Liver (tissue), 9 donors: Measurements from ENCODE around the gene SLC24A3. TPM values are rescaled to one million over a fixed set of nuclear protein-coding genes. Genes with fewer than 3 reads are reported as not detected.
"Not testable (repeated sequence)": the region's sequence is repeated elsewhere in the genome, so short reads cannot be mapped to it uniquely, and the experiment has no call there.

Experiments
- DNase-seq: peaks from one replicate; pipeline ENCODE4 v3.0.0-alpha.2; 2017; ENCODE audit warnings: low spot score
- H3K27ac ChIP-seq, 2 donors: one replicate each; pipeline ENCODE4 v1.7.0; 2013; ENCODE audit warnings: inconsistent platforms in 2 of 2, low read length in 2 of 2, control low read depth in 1 of 2, low read depth in 1 of 2, mild to moderate bottlenecking in 1 of 2
- H3K27me3 ChIP-seq, 4 donors: one replicate each; pipeline versions ENCODE4 v1.6.1 to v1.7.0; 2013; ENCODE audit warnings: low read length in 3 of 4, inconsistent platforms in 1 of 4, mild to moderate bottlenecking in 1 of 4, moderate library complexity in 1 of 4; ENCODE audit not compliant: control insufficient read depth in 4 of 4, insufficient read depth in 4 of 4
- H3K36me3 ChIP-seq, 4 donors: one replicate each; pipeline versions ENCODE4 v1.6.1 to v1.7.0; 2013; ENCODE audit warnings: low read length in 3 of 4, mild to moderate bottlenecking in 3 of 4, low read depth in 1 of 4, moderate library complexity in 1 of 4; ENCODE audit not compliant: control insufficient read depth in 4 of 4, insufficient read depth in 3 of 4
- H3K4me1 ChIP-seq, 4 donors: one replicate each; pipeline versions ENCODE4 v1.6.1 to v1.7.0; 2013; ENCODE audit warnings: low read length in 3 of 4, mild to moderate bottlenecking in 3 of 4, moderate library complexity in 1 of 4; ENCODE audit not compliant: control insufficient read depth in 4 of 4, insufficient read depth in 4 of 4
- H3K4me3 ChIP-seq, 3 donors: one replicate each; pipeline versions ENCODE4 v1.6.1 to v1.7.0; 2013; ENCODE audit warnings: low read length in 3 of 3, control low read depth in 1 of 3, low read depth in 1 of 3, mild to moderate bottlenecking in 1 of 3
- H3K9ac ChIP-seq, 2 donors: one replicate each; pipeline ENCODE4 v1.7.0; 2013; ENCODE audit warnings: low read length in 2 of 2, mild to moderate bottlenecking in 2 of 2, moderate library complexity in 2 of 2, control low read depth in 1 of 2, low read depth in 1 of 2
- H3K9me3 ChIP-seq, 4 donors: one replicate each; pipeline versions ENCODE4 v1.6.1 to v1.7.0; 2013; ENCODE audit warnings: low read length in 3 of 4; ENCODE audit not compliant: control insufficient read depth in 4 of 4
- EGR1 ChIP-seq, 2 donors: IDR thresholded peaks; 2 replicates each; pipeline ENCODE4 v1.6.1; 2016 to 2018; ENCODE audit warnings: antibody characterized with exemption in 2 of 2, low read depth in 2 of 2
- FOXA1 ChIP-seq: IDR thresholded peaks from 2 replicates; pipeline ENCODE4 v1.6.1; 2016; ENCODE audit warnings: antibody characterized with exemption
- FOXA2 ChIP-seq: IDR thresholded peaks from 2 replicates; pipeline ENCODE4 v1.6.1; 2016; ENCODE audit warnings: antibody characterized with exemption
- GABPA ChIP-seq, 2 donors: IDR thresholded peaks in 1 of 2; conservative IDR thresholded peaks in 1 of 2; 2 replicates each; pipeline ENCODE4 v1.6.1; 2016; ENCODE audit warnings: antibody characterized with exemption in 2 of 2, mild to moderate bottlenecking in 1 of 2, moderate library complexity in 1 of 2
- HNF4A ChIP-seq, 2 donors: conservative IDR thresholded peaks; 2 replicates each; pipeline ENCODE4 v1.6.1; 2016; ENCODE audit warnings: antibody characterized with exemption in 2 of 2, mild to moderate bottlenecking in 2 of 2
- HNF4G ChIP-seq: IDR thresholded peaks from 2 replicates; pipeline ENCODE4 v1.6.1; 2016; ENCODE audit warnings: antibody characterized with exemption
- MAX ChIP-seq: IDR thresholded peaks from 2 replicates; pipeline ENCODE4 v1.6.1; 2016; ENCODE audit warnings: antibody characterized with exemption
- RAD21 ChIP-seq, 2 donors: IDR thresholded peaks; 2 replicates each; pipeline ENCODE4 v1.6.1; 2016; ENCODE audit warnings: antibody characterized with exemption in 2 of 2, mild to moderate bottlenecking in 2 of 2
- RXRA ChIP-seq, 2 donors: IDR thresholded peaks; 2 replicates each; pipeline ENCODE4 v1.6.1; 2017 to 2018; ENCODE audit warnings: antibody characterized with exemption in 2 of 2, mild to moderate bottlenecking in 1 of 2
- SP1 ChIP-seq: IDR thresholded peaks from 2 replicates; pipeline ENCODE4 v1.6.1; 2018; ENCODE audit warnings: antibody characterized with exemption, mild to moderate bottlenecking
- YY1 ChIP-seq: IDR thresholded peaks from 2 replicates; pipeline ENCODE4 v1.6.1; 2016; ENCODE audit warnings: antibody characterized with exemption, mild to moderate bottlenecking
- ZBTB33 ChIP-seq: IDR thresholded peaks from 2 replicates; pipeline ENCODE4 v1.6.1; 2016; ENCODE audit warnings: antibody characterized with exemption
- WGBS: extraction: QIAGEN DNeasy Blood & Tissue Kit; methylation state at CpG from one replicate; pipeline ENCODE4 v1.1.7; 2013; 5-methylcytosine and 5-hydroxymethylcytosine counted together
- polyA plus RNA-seq, 2 donors: library from polyadenylated mRNA; stranded (reverse) in 1 of 2; unstranded in 1 of 2; fragments of 200-250 nt in 1 of 2; fragments of >200 nt in 1 of 2; fragmentation: Nextera tagmentation in 1 of 2; extraction: Ambion mirVana in 1 of 2; gene quantifications; one replicate each; pipeline versions ENCODE4 v1.2.1 to v1.2.3, GENCODE V29; 2013 to 2015
- total RNA-seq, 2 donors: library from RNA; depleted of rRNA; stranded (reverse); fragments of >200 nt; gene quantifications; one replicate each; pipeline ENCODE4 v1.2.3, GENCODE V29; 2014
- TF ChIP-seq, protein P1 (sequence below): IDR thresholded peaks from 2 replicates; pipeline ENCODE4 v1.6.1; 2016; ENCODE audit warnings: antibody characterized with exemption
- TF ChIP-seq, protein P2 (sequence below): IDR thresholded peaks from 2 replicates; pipeline ENCODE4 v1.6.1; 2016; ENCODE audit warnings: antibody characterized with exemption, mild to moderate bottlenecking
- donor health status: healthy.
- donor health status: healthy.
- donor health status: healthy.
- donor health status: healthy.
- donor health status: healthy.

Gene SLC24A3
- total and polyA plus RNA-seq, 4 donors = 0.28 to 1.8 (median 0.46) TPM

DNA sequence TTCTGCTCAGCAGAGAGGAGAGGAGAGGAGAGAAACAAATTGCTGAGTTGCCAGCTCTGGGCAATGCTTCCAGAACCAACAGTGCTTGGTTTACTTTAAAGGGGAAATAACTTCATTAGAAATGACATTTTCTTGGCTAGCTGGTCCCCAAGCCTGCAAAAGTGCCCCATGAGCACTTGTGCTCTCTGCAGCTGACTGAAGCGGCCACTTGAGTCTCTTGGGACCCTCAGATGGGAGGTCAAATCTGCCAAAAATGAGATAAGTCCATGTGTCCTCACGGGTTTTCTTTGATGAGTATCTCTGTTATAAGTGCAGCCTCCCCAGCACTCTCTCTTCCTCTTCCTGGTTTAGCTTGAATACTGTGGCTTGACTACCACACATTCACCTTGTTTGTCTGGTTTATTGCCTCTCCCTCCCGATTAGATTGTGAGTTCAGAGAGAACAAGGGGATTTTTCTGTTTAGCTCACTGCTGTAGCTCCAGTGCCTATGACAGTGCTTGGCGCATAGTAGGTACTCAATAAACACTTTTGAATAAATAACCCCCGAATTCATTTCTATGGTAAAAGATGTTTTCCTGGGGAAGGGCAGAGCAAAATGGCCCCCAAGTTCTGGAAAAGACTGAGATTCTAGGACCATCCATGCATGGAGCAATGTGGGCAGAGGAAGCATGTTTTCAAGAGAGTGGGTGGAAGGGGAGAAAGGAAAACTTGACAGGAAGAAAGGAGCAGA lies 538.6 kb downstream of the SLC24A3 start:
- H3K4me3 ChIP-seq = no peak overlapping the region
- no peak overlapping the region for H3K9ac ChIP-seq
- DNase-seq = no peak

DNA sequence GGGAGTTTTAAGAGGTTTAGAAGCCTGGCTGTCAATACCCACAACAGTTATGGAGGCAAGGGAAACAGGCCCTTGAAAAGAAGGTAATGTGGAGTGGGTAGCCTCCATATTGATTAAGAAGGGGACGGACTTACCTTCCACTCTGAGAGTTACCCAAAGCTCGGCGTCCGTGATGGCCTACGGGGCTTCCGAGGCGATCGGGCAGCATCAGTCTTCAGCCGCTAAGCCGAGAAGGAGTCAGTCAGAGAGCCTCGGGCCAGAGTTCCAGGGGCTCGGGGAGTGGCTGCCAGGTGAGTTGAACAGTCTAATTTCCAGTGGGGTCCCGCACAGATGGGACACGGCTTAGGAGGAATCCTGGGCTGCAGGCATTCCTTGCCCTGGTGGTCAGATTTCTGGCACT lies 541.8 kb downstream of the SLC24A3 start:
- WGBS = 90% methylated on average over 14 of the region's 14 CpGs
- H3K4me3 ChIP-seq, H3K9ac ChIP-seq, H3K27me3 ChIP-seq, DNase-seq, H3K27ac ChIP-seq, H3K36me3 ChIP-seq, H3K9me3 ChIP-seq: not testable (repeated sequence)
- peaks cover 0 to 17% (median 7%) of the 10 kb centered on the region in 4 donors for H3K4me1 ChIP-seq

More for the DNA sequence above, 538.6 kb downstream of the SLC24A3 start:
- WGBS = 67% methylated on average over 5 of the region's 5 CpGs
- no peak for TF ChIP-seq RXRA (IDR thresholded peaks at IDR 0.05)
- TF ChIP-seq MAX = no peak
- no peak for TF ChIP-seq FOXA1
- TF ChIP-seq RAD21 (IDR thresholded peaks at IDR 0.05) = no peak
- TF ChIP-seq EGR1 (IDR thresholded peaks at IDR 0.05; ENCODE audit: low read depth in 2 of 2) = no peak
- Histone ChIP-seq H3K27me3 (no peaks in the 10 kb centered on the region), H3K9me3 (no peaks in the 10 kb centered on the region), H3K4me1 (no peaks in the 10 kb centered on the region), H3K27ac (no peak overlapping the region), H3K36me3 (no peaks in the 10 kb centered on the region)

- TF ChIP-seq GABPA (IDR thresholded peaks at IDR 0.05 in 1 of 2, conservative IDR thresholded peaks at IDR 0.05 in 1 of 2) = no peak
- TF ChIP-seq RAD21 (IDR thresholded peaks at IDR 0.05) = peak in 1 of 2 donors; percentile 10
- Histone ChIP-seq H3K9ac (peak overlapping the region; percentile 57 to 73), H3K4me3 (peak overlapping the region; percentile 65 to 85 (median 83)), H3K27ac (peak overlapping the region; percentile 93 to 94), H3K4me1 (peaks cover 5 to 33% (median 16%) of the 10 kb centered on the region in 4 donors), H3K9me3 (no peaks in the 10 kb centered on the region), H3K36me3 (no peaks in the 10 kb centered on the region), H3K27me3 (no peaks in the 10 kb centered on the region)
- 17% methylated on average over 22 of the region's 22 CpGs for WGBS
- DNase-seq = no peak
These were observed 544.5 kb downstream of the SLC24A3 start for GRCh38 chr20:19756761-19757486.

DNA sequence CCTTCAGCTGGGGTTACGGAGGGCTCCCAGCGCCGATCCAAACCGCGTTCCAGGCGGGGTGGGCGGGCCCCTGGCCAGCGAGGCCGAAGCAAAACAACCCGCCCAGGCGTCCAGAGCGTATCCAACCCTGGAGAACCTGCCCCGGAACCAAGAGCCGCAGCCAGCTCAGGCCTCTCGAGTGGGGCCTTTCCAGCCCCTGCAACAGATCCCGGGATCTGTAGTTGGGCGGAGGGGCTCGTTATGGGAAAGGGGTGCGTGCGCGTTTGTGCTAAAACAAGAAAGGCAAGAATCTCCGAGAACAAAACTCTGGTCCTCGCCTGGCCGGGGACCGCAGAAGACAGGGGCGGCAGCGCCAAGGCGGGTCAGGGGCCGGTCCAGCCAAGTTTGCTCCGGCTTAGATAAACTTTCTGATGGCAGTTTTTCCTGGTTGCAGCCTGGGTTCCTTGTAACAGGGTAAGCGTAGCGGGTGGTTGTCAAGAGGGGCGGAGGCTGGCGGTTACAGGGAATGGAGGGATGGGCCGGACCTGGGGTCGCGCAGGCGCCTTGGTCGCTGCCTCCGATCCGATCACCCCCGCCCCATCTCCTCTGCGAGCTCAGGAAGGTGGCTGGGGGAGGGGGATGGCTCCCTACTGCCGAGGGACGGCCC lies 545.2 kb downstream of the SLC24A3 start:
- H3K4me3 ChIP-seq = peak overlapping the region; percentile 65 to 85 (median 83)
- DNase-seq = peak; percentile 63
- peaks cover 5 to 33% (median 16%) of the 10 kb centered on the region in 4 donors for H3K4me1 ChIP-seq
- no peaks in the 10 kb centered on the region for H3K27me3 ChIP-seq
- WGBS = 1% methylated on average over 45 of the region's 45 CpGs
- H3K9ac ChIP-seq = peak overlapping the region; percentile 57 to 73
- H3K9me3 ChIP-seq = no peaks in the 10 kb centered on the region
- peak overlapping the region; percentile 93 to 94 for H3K27ac ChIP-seq
- no peaks in the 10 kb centered on the region for H3K36me3 ChIP-seq
- TF ChIP-seq HNF4G = no peak
- TF ChIP-seq, protein P1, sequence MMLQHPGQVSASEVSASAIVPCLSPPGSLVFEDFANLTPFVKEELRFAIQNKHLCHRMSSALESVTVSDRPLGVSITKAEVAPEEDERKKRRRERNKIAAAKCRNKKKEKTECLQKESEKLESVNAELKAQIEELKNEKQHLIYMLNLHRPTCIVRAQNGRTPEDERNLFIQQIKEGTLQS = no peak
- TF ChIP-seq HNF4A (conservative IDR thresholded peaks at IDR 0.05) = peak; percentile 3 to 19
- TF ChIP-seq RXRA (IDR thresholded peaks at IDR 0.05) = peak in 1 of 2 donors; percentile 12
- TF ChIP-seq ZBTB33 = peak; percentile 26
- TF ChIP-seq, protein P2, sequence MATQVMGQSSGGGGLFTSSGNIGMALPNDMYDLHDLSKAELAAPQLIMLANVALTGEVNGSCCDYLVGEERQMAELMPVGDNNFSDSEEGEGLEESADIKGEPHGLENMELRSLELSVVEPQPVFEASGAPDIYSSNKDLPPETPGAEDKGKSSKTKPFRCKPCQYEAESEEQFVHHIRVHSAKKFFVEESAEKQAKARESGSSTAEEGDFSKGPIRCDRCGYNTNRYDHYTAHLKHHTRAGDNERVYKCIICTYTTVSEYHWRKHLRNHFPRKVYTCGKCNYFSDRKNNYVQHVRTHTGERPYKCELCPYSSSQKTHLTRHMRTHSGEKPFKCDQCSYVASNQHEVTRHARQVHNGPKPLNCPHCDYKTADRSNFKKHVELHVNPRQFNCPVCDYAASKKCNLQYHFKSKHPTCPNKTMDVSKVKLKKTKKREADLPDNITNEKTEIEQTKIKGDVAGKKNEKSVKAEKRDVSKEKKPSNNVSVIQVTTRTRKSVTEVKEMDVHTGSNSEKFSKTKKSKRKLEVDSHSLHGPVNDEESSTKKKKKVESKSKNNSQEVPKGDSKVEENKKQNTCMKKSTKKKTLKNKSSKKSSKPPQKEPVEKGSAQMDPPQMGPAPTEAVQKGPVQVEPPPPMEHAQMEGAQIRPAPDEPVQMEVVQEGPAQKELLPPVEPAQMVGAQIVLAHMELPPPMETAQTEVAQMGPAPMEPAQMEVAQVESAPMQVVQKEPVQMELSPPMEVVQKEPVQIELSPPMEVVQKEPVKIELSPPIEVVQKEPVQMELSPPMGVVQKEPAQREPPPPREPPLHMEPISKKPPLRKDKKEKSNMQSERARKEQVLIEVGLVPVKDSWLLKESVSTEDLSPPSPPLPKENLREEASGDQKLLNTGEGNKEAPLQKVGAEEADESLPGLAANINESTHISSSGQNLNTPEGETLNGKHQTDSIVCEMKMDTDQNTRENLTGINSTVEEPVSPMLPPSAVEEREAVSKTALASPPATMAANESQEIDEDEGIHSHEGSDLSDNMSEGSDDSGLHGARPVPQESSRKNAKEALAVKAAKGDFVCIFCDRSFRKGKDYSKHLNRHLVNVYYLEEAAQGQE = peak; percentile 1
- TF ChIP-seq RAD21 (IDR thresholded peaks at IDR 0.05) = peak in 1 of 2 donors; percentile 3
- TF ChIP-seq YY1 = peak; percentile 64
- peak; percentile 59 for TF ChIP-seq SP1
- TF ChIP-seq FOXA2 = no peak
